H1 (cell line): ENCODE results near the gene FHAD1.

ENCODE experiments used
- POLR2A ChIP-seq, 2 experiments: IDR thresholded peaks; 1 replicate in 1 of 2; 2 replicates in 1 of 2; pipeline ENCODE4 v1.6.1; 2011; ENCODE audit warnings: low read depth in 2 of 2, low read length in 2 of 2, mild to moderate bottlenecking in 2 of 2; ENCODE audit errors: control extremely low read depth in 1 of 2
- RAD21 ChIP-seq, 2 experiments: IDR thresholded peaks in 1 of 2; conservative IDR thresholded peaks in 1 of 2; 2 replicates each; pipeline ENCODE4 v1.6.1; 2011; ENCODE audit warnings: low read depth in 2 of 2, low read length in 2 of 2, improper control_type of control experiment in 1 of 2, inconsistent platforms in 1 of 2, mild to moderate bottlenecking in 1 of 2, moderate library complexity in 1 of 2

- TF ChIP-seq POLR2A (IDR thresholded peaks at IDR 0.05; ENCODE audit: control extremely low read depth in 1 of 2, low read depth in 2 of 2, low read length in 2 of 2) (no peak), RAD21 (IDR thresholded peaks at IDR 0.05 in 1 of 2, conservative IDR thresholded peaks at IDR 0.05 in 1 of 2; ENCODE audit: low read depth in 2 of 2, low read length in 2 of 2) (no peak)
Measured at GRCh38 chr1:15442119-15442518, 195.1 kb downstream of the FHAD1 start.
